ENCODE measurements around the gene ELN. TPM values are rescaled to one million over a fixed set of nuclear protein-coding genes. Genes with fewer than 3 reads are reported as not detected.

The ELN gene
- 33.2 TPM for total RNA-seq

DNA sequence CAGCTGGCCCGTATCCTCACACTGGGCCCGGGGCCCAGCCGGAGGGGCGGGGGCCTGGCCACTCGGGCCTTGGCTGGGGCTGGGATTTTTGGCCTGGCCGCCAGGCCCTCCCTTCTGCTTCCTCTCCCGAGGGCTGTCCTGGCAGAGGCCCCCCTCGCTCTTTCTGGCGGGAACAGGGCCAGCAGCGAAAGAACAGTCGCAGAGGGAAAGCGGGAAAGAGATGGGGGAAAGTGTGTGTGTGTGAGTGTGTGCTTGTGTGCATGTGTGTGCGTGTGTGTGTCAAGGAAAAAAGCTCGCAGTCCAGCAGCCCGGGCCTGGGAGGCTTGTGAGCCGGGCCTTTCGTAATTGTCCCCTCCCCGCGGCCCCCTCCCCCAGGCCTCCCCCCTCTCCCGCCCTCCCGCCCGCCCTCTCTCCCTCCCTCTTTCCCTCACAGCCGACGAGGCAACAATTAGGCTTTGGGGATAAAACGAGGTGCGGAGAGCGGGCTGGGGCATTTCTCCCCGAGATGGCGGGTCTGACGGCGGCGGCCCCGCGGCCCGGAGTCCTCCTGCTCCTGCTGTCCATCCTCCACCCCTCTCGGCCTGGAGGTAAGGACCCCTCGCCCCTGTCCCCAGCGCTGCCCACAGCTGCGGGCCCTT lies at the start of gene ELN:
TSS of gene ELN (plus strand) at position 491 of the 638 bp plus-strand sequence. CDS start at position 506, 15 bp downstream.

GRCh38 chr7:74083117-74083876 lies 55.3 kb downstream of the ELN start, which contains the start of gene LIMK1:
Gene LIMK1, plus strand, starts transcription at chr7:74083804. Its CDS starts 187 bp downstream, at chr7:74083991.

Other genes with a start within 250 kb of the ELN start
- gene CLDN4, start 197.2 kb upstream of the ELN start, total RNA-seq = 0.69 TPM
- 0.46 TPM for gene METTL27, start 185.7 kb upstream of the ELN start, total RNA-seq
- gene TMEM270, start 167.0 kb upstream of the ELN start, total RNA-seq = not detected
- gene LIMK1, start 55.6 kb downstream of the ELN start, total RNA-seq = 30.4 TPM
- 177 TPM for gene EIF4H, start 146.2 kb downstream of the ELN start, total RNA-seq
- gene LAT2, start 181.8 kb downstream of the ELN start, total RNA-seq = 5.3 TPM
- 27.7 TPM for gene RFC2, start 226.2 kb downstream of the ELN start, total RNA-seq